ENCODE data around the gene RIOK1. TPM values are rescaled to one million over a fixed set of nuclear protein-coding genes. Genes with fewer than 3 reads are reported as not detected.

Gene RIOK1
- total and polyA plus RNA-seq, 2 of the 13 experiments (the other 11 are each of a cell fraction or from before 2014, with no cell fraction given) = 9.4 to 37.8 TPM

- Histone ChIP-seq H2AFZ (ENCODE audit: low read length) (no peak overlapping the region), H3K27ac (ENCODE audit: extremely low read length, insufficient read depth, low read length) (no peak overlapping the region), H3K36me3 (replicated peaks in 1 of 2; ENCODE audit: control insufficient read depth in 1 of 2, insufficient read depth in 2 of 2, low read length in 2 of 2) (peaks cover 5 to 13% of the 10 kb centered on the region in 2 experiments), H3K79me2 (ENCODE audit: insufficient read depth, low read length) (no peaks in the 10 kb centered on the region), H3K4me1 (ENCODE audit: insufficient read depth, low read length) (peaks cover 25% of the 10 kb centered on the region), H3K9me3 (ENCODE audit: low read length) (no peaks in the 10 kb centered on the region), H3K27me3 (ENCODE audit: control insufficient read depth in 1 of 2, insufficient read depth in 2 of 2, low read length in 2 of 2) (no peaks in the 10 kb centered on the region), H3K4me3 (replicated peaks in 1 of 3; ENCODE audit: insufficient read depth in 1 of 3, low read depth in 2 of 3, low read length in 3 of 3) (no peak overlapping the region), H4K20me1 (ENCODE audit: insufficient read depth, low read length) (no peaks in the 10 kb centered on the region), H3K4me2 (ENCODE audit: low read depth, low read length) (no peak overlapping the region), H3K9ac (ENCODE audit: insufficient read depth, low read depth, low read length) (no peak overlapping the region)
- FAIRE-seq = no peak
- no peak for ATAC-seq
- TF ChIP-seq ATRX (CRISPR knock-in tag; IDR thresholded peaks at IDR 0.05; ENCODE audit: borderline replicate concordance) = no peak
- no peak for TF ChIP-seq GFI1 (CRISPR knock-in tag; IDR thresholded peaks at IDR 0.05; ENCODE audit: borderline replicate concordance)
- TF ChIP-seq CBX1 (IDR thresholded peaks at IDR 0.05; ENCODE audit: low read depth) = no peak
- TF ChIP-seq ISX (CRISPR knock-in tag; conservative IDR thresholded peaks at IDR 0.05) = no peak
- no peak for TF ChIP-seq STAT6 (CRISPR knock-in tag; IDR thresholded peaks at IDR 0.05; ENCODE audit: borderline replicate concordance)
- TF ChIP-seq HBP1 (CRISPR knock-in tag; IDR thresholded peaks at IDR 0.05; ENCODE audit: low read depth) = no peak
- no peak for TF ChIP-seq SKI (IDR thresholded peaks at IDR 0.05; ENCODE audit: partially characterized antibody)
- no peak for TF ChIP-seq U2AF2 (IDR thresholded peaks at IDR 0.05; ENCODE audit: low read depth, low read length)
- no peak for TF ChIP-seq ZNF160 (CRISPR knock-in tag; IDR thresholded peaks at IDR 0.05)
- TF ChIP-seq RNF219 (CRISPR knock-in tag; IDR thresholded peaks at IDR 0.05) = no peak
- no peak for TF ChIP-seq RXRA (CRISPR knock-in tag; IDR thresholded peaks at IDR 0.05)
- TF ChIP-seq ZNF33A (CRISPR knock-in tag; IDR thresholded peaks at IDR 0.05; ENCODE audit: borderline replicate concordance) = no peak
- TF ChIP-seq MTERF4 (CRISPR knock-in tag; IDR thresholded peaks at IDR 0.05) = no peak
- no peak for TF ChIP-seq PLRG1 (conservative IDR thresholded peaks at IDR 0.05)
- TF ChIP-seq ZNF782 (CRISPR knock-in tag; IDR thresholded peaks at IDR 0.05; ENCODE audit: borderline replicate concordance) = no peak
- intact Hi-C loops (cut with micrococcal nuclease; ENCODE audit: unreplicated experiment) = no loop called here
- DNase-seq (ENCODE audit: low spot score) = no peak
- 90% methylated on average over 3 of the region's 3 CpGs for WGBS (ENCODE audit: low lambda C conversion rate)
- BruUV-seq (replicated peaks) = no TSS peak
- ChIA-PET POLR2A (no interaction called here), CTCF (ENCODE audit: low intra/inter-chr PET ratio, low total read pairs) (no interaction called here)
- in situ Hi-C loops (cut with HindIII; ENCODE audit: extremely low pct_ligation_motif_present, low pct_unique_long_range_greater_than_20kb) = no loop called here
Observed at GRCh38 chr6:7421066-7421465, 31.5 kb downstream of the RIOK1 start.

Measured in HepG2 (cell line).